Esophagus squamous epithelium (tissue), 4 donors: ENCODE results near the gene FIGLA.

Source experiments
- CTCF ChIP-seq, 6 experiments: fragments of 450-650 bp in 4 of 6; fragments of 200-600 bp in 2 of 6; sonication (generic) in 2 of 6; IDR thresholded peaks; one replicate each; pipeline ENCODE4 v1.5.1; 2016 to 2019; ENCODE audit warnings: antibody characterized with exemption in 6 of 6, mild to moderate bottlenecking in 4 of 6, moderate library complexity in 4 of 6
- POLR2A ChIP-seq, 4 donors: fragments of 450-650 bp; IDR thresholded peaks; one replicate each; pipeline ENCODE4 v1.6.1; 2017; ENCODE audit warnings: antibody characterized with exemption in 4 of 4, mild to moderate bottlenecking in 4 of 4, moderate library complexity in 3 of 4

GRCh38 chr2:70732766-70733645 is 57.4 kb downstream of the FIGLA start:
- TF ChIP-seq CTCF (IDR thresholded peaks at IDR 0.05) (no peak), POLR2A (IDR thresholded peaks at IDR 0.05) (no peak)
